Measurements from ENCODE around the gene IER3.
"Not testable (repeated sequence)": the region's sequence is repeated elsewhere in the genome, so short reads cannot be mapped to it uniquely, and the experiment has no call there.

Gene IER3

DNA sequence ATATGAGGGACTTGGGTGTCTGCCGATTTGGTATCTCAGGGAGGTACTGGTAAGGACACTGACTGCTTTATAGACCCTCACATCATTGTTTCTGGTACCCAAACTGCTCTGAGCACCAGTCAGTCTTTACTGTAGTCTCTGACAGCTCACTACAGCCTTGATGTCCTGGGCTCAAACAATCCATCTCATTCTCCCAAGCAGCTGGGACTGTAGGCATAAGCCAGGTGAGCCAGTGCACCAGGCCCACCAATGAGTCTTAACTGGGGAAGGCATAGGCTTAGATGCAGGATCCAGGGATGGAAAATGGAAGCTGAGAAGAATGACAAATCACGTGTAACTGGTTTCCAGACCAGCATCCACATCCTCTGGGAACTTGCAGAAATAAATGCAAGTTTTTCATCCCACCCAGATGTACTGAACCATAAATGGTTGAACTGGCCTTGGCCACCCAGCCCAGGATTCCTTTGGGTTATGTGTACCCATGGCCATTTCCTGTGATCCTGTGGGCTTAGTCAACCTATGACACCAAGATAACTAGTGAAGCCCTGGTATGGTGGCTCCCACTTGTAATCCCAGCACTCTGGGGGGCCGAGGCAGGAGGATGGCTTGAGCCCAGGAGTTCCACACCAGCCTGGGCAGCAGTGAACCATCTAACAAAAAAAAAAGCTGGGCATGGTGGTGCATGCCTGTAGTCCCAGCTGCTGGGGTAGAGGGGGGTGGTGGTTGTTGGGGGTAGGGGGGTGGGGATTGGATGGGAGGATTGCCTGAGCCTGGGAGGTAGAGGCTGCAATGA, 18.4 kb downstream of the IER3 start:
- DNase-seq (ENCODE audit: low spot score) (no peak), FAIRE-seq (no peak)

DNA sequence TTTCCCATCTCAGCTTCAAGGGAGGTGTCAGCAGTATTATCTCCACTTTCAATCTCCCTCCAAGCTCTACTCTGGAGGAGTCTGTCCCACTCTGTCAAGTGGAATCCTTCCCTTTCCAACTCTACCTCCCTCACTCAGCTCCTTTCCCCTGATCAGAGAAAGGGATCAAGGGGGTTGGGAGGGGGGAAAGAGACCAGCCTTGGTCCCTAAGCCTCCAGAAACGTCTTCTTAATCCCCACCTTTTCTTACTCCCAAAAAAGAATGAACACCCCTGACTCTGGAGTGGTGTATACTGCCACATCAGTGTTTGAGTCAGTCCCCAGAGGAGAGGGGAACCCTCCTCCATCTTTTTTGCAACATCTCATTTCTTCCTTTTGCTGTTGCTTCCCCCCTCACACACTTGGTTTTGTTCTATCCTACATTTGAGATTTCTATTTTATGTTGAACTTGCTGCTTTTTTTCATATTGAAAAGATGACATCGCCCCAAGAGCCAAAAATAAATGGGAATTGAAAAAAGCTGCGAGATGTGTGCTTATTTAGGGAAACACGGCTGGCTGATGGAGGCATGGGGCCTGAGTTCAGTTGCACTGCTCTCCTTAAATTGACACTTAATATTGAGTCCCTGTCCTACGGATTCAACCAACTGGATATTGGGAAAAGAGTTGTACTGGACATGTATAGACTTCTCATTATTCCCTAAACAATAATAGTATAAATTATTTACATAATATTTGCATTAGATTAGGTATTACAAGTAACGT, 19.3 kb downstream of the IER3 start:
- no peak for DNase-seq (ENCODE audit: low spot score)
- no peak for FAIRE-seq

DNA sequence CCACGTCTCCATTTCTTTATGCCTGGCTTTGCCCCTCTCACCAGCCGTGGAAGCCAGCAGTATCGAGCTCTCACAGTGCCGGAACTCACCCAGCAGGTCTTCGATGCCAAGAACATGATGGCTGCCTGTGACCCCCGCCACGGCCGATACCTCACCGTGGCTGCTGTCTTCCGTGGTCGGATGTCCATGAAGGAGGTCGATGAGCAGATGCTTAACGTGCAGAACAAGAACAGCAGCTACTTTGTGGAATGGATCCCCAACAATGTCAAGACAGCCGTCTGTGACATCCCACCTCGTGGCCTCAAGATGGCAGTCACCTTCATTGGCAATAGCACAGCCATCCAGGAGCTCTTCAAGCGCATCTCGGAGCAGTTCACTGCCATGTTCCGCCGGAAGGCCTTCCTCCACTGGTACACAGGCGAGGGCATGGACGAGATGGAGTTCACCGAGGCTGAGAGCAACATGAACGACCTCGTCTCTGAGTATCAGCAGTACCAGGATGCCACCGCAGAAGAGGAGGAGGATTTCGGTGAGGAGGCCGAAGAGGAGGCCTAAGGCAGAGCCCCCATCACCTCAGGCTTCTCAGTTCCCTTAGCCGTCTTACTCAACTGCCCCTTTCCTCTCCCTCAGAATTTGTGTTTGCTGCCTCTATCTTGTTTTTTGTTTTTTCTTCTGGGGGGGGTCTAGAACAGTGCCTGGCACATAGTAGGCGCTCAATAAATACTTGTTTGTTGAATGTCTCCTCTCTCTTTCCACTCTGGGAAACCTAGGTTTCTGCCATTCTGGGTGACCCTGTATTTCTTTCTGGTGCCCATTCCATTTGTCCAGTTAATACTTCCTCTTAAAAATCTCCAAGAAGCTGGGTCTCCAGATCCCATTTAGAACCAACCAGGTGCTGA, 20.3 kb downstream of the IER3 start:
- not testable (repeated sequence) for FAIRE-seq; DNase-seq (ENCODE audit: low spot score)

DNA sequence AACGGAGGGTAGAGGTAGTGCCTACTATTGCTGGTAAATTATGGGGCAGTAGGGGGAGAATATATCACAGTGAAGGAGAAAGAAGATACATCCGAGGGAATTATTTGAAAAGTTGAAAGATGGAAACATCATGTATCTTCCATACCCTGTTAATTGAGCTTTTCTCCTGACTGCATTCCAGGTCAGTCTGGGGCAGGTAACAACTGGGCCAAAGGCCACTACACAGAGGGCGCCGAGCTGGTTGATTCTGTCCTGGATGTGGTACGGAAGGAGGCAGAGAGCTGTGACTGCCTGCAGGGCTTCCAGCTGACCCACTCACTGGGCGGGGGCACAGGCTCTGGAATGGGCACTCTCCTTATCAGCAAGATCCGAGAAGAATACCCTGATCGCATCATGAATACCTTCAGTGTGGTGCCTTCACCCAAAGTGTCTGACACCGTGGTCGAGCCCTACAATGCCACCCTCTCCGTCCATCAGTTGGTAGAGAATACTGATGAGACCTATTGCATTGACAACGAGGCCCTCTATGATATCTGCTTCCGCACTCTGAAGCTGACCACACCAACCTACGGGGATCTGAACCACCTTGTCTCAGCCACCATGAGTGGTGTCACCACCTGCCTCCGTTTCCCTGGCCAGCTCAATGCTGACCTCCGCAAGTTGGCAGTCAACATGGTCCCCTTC, 21.0 kb downstream of the IER3 start:
- FAIRE-seq, result peak; percentile 20
- not testable (repeated sequence) for DNase-seq (ENCODE audit: low spot score)

DNA sequence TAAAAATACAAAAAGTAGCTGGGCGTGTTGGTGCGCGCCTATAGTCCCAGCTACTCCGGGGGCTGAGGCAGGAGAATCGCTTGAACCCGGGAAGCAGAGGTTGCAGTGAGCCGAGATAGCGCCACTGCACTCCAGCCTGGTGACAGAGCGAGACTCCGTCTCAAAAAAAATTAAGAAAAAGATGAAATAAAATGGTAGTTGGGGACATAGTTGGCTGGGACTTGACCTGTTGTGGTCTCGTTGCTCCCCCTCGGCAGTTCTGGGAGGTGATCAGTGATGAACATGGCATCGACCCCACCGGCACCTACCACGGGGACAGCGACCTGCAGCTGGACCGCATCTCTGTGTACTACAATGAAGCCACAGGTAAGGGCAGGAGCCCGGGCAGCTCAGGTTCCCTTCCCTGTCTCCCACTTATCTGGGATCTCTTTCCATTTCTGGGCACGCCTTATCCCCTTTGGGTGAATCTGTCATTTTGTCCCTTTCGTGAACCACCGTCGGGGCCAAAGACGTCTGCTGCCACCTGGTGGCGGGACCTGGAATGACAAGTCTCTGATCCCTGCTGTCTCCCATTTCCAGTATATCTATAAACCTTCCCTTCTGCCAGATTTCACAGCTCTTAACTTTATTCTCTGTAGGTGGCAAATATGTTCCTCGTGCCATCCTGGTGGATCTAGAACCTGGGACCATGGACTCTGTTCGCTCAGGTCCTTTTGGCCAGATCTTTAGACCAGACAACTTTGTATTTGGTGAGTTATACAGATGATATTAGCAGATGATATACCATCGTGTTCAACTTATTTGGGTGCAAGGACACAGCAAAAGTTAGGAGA, 21.9 kb downstream of the IER3 start:
- peak; percentile 66 for DNase-seq (ENCODE audit: low spot score)
- no peak for FAIRE-seq

DNA sequence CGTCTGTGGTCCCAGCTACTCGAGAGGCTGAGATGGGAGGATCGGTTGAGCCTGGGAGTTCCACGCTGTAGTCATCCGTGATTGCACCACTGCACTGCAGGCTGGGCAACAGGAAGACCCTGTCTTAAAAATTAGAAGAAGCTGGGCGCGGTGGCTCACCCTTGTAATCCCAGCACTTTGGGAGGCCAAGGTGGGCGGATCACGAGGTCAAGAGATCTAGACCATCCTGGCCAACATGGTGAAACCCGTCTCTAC, 22.4 kb downstream of the IER3 start:
- not testable (repeated sequence) for FAIRE-seq; DNase-seq (ENCODE audit: low spot score)

DNA sequence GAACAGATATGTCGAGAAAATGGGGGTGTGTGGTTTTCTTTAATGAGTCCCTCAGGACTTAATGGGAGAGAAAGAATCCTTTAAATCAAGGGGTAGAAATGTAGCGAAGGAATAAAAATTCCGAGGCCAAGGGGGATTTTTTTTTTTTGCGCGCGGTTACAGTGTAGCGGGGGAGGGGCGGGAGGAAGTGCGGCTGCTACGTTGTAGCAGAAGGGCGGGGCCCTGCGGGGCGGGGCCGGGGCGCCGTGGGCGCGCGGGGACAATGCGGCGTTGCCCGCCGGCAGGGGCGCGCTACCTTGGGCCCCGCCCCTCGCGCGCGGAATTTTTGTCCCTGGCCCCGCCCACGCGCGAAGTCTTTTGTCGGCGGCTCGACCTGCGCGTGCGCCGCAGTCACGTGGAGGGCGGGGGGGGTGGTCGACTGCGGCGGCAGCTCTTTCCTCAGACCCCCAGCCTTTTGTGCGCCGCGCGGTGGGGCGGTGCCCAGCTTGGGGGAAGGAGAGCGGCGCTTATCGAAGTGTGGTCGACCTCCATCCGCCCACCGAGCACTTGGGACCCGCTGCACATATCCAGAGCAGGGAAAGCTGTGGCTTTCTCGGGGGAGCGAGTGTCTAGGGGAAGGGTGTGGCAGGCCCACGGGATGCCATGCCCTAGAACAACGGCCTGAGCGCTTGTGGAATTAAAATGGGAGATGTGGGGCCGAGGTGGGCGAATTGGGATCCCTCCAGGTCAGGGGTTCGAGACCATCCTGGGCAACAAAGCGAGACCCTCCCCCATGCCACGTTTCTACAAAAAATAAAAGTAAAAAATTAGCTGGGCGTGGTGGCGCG, 22.9 kb downstream of the IER3 start:
- FAIRE-seq, result no peak
- peak; percentile 88 for DNase-seq (ENCODE audit: low spot score)

DNA sequence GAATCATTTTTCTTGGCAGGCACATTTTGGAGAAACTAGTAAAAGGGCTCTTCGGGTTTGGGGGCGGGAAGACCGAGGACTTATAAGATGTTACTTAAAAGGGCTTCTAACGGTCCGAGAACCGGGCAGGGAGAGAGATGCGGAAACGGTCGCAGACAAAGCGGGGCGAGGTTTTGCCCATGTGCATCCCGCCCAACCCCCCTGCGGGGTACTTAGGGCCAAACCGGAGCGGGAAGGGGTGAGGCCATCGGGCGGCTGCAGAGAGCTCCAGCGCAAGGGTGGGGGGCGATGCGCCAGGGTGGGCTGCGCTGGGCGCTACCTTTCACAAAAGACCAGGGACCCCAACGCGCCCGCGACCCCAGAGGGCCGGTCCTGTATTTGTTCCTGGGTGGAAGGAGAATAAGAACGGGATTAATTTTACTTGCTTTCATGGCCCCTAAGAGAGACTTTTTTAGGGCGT, 23.6 kb downstream of the IER3 start:
- no peak for FAIRE-seq
- DNase-seq (ENCODE audit: low spot score), result peak; percentile 43

DNA sequence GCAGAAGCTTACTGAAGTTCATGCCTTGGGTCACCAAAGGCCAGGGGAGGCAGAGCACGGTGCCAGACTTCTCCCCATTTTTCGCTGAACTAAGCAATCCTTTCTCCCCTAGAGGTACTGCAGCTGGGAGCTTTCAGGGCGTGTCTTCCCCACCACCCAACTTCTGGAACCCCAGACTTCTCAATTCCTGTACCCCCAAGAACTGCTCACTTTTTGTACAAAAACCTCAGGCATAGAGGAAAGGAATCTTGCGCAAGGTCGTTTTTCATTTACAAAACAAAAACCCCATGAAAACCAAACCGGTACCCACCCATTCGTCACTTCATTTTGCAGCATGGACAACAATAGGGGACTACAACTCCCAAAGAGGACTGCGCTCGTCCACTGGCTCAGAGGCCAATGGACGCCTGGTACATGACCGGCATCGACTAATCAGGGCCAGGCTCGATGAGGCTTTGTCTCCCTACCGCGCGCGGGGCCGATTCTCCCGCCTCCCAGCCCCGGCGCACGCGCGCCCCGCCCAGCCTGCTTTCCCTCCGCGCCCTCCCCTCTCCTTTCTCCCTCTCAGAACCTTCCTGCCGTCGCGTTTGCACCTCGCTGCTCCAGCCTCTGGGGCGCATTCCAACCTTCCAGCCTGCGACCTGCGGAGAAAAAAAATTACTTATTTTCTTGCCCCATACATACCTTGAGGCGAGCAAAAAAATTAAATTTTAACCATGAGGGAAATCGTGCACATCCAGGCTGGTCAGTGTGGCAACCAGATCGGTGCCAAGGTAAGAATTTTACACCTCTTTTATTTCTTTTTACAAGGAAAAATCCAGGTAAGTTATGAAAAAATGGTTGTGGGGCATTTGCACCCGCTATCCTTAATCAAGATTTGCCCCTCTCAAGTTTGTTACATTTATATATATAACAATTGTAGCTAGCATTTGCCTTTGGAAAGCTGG, 24.3 kb downstream of the IER3 start, which contains the start of gene TUBB:
Gene TUBB (plus strand): TSS at position 562 of the 947 bp plus-strand sequence. CDS start 155 bp downstream, at position 717.
- DNase-seq (ENCODE audit: low spot score) (peak; percentile 90), FAIRE-seq (no peak)

DNA sequence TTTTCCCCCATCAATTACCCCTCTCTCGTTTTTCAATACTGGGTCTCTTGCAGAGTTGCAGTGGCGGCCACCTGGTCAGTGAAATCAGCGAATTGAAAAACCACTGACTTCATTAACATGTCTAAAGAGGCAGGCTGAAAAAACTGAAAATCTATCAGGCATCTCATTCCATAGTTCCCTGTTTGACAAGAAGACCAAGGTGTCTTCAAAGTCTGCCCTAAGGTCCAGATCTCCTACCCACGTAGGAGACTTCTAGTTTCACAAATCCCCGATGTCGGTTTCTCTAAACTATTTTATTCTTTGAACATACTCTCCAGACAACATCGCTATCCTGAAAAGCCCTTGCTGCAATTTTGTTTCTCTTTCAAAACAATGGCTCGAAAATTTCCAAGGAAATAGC, 25.0 kb downstream of the IER3 start:
- FAIRE-seq, result no peak
- no peak for DNase-seq (ENCODE audit: low spot score)

DNA sequence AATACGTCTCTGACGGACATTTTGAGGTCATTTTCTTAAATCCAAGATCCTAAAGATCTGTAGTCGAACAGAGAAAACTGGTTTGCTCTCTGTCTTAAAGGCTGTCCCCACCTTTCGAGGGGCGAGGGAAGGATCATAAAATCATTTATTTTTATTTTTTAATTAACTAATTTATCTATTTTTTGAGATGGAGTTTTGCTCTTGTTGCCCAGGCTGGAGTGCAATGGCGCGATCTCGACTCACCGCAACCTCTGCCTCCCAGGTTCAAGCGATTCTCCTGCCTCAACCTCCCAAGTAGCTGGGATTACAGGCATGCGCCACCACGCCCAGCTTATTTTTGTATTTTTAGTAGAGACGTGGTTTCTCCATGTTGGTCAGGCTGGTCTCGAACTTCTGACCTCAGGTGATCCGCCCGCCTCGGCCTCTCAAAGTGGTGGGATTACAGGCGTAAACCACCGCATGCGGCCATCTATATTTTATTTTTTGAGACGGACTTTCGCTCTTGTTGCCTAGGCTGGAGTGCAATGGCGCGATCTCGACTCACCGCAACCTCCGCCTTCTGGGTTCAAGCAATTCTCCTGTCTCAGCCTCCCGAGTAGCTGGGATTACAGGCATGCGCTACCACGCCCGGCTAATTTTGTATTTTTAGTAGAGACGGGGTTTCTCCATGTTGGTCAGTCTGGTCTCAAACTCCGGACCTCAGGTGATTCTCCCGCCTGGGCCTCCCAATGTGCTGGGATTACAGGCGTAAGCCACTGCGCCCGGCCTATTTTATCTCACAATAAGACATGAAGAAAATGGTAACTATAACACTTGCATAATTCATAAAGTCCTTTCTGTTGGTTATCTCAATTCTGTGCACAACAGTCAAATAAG, 26.3 kb downstream of the IER3 start:
- not testable (repeated sequence) for DNase-seq (ENCODE audit: low spot score); FAIRE-seq

DNA sequence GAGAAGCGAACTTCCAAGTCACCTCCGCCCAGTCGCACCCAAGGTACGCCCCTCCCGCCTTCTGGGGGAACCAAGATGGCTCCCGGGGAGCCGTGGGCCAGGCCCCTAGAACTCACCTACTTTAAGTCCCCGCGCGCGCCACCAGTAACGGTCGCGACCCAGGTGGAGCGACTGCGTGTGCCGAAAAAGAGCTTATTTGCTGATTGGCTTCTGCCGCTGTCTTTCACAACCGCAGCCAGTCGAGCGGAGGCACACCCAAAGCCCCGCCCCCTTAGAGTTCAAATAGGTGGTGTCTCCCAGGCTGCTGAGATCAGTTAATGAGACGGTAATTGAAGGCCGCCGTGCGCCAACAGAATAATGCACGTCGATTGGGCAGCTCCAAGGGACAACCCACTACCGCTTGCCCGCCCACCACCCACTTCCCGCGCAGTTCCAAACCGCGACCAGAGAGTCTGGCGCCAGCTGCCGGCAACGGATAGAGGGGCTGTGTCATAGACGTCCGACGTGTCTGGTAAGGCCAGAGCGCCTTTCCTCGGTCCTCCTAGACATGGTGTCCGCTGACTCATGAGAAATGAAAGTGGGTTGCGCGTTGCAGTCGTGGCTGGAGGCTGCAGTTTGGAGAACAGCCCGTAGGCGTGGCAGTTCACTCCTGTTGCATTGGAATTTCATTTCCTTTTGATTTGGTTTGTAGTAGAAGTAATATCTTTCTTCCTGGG, 27.1 kb downstream of the IER3 start, which contains the start of gene MDC1:
Gene MDC1 (minus strand): TSS at position 153 of the 716 bp plus-strand sequence. CDS start 2,106 bp downstream, outside the sequence.
- DNase-seq (ENCODE audit: low spot score), result peak; percentile 96
- FAIRE-seq, result peak; percentile 61

DNA sequence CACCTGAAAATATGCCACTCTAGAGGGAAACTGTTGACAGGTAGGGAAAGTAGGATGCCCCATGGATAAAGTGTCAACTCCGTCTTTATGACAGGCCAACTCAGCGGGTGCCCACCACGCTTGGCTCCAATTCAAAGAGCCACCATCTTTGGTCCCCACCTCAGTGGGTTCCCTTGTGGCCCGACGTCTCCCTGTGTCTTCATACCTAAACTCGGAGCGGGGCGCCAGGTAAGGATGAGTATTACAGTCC, 27.5 kb downstream of the IER3 start:
- no peak for FAIRE-seq
- no peak for DNase-seq (ENCODE audit: low spot score)

DNA sequence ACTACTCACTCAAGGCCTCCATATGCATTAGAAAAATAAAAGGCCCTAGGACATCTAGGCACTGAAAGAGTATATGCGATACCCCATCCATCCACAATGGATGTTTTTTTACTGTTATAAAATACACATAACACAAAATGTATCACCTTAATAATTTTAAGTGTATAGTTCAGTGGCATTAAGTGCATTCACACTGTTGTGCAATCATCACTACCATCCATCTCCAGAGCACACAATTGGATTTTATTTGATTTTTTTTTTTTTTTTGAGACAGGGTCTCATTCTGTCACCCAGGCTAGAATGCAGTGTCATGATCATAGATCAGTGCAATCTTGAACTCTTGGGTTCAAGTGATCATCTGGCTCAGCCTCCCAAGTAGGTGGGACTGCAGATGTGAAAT, 30.1 kb downstream of the IER3 start:
- no peak for FAIRE-seq

DNA sequence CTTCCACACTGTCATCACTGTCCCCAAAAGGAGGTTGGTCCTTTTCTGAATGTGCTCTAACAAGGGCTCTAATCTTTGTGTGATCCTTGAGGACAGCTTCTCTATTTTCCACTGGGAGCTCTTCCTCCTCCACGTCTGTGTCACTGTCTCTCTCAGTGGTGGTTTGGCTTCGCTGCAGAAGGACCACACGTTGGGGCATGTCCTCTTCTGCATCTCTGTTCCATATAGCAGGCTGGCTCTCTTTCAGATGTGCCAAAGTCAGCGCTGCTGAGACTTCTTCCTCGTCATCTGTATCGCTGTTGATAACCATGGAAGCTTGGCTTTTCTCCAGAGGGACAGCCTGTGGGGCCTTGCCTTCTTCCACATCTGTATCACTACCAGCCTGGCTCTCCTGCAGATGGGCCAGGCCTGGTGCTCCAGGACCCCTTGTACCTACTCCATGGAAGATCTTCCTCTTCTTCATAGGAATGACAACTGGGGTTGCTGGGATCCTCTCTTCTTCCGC, 31.9 kb downstream of the IER3 start:
- DNase-seq (ENCODE audit: low spot score), result no peak
- FAIRE-seq, result no peak

More for the DNA sequence above, 30.1 kb downstream of the IER3 start:
- no peak for DNase-seq (ENCODE audit: low spot score)

DNA sequence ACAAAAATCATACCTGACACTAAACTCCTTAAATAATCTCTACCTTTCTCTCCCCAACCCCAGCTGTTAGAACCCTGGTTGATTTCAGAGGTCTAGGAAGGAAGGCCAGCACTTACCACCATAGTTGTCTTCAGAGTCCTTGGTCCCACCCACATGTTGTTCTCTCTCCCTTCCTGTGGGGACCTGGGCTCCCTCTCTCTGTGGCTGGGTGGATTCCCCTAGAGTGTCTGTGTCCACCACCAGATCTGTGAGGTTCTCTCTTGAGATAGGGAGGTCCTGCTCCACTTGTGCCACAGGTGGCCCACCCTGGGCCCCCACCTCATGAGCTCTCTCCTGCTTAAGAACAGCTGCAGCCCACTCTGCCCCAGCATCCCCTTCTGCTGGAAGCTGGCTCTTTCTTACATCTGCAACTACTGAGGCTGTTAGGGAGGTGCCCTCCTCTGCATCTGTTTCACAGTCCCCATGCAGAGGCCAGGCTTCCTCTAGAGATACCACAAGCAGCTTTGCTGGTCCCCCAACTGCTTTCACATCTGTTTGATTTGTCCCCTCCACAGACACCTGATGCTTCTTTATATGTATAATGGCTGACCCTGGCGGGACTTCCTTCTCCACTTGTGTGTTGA, 32.5 kb downstream of the IER3 start:
- FAIRE-seq (no peak), DNase-seq (ENCODE audit: low spot score) (no peak)
